Measurements from ENCODE around the gene ARGFX.
A peak's percentile ranks its signal among the peaks of the same experiment; 100 is the strongest.
"Not testable (repeated sequence)": the region's sequence is repeated elsewhere in the genome, so short reads cannot be mapped to it uniquely, and the experiment has no call there.

The ARGFX gene

GRCh38 chr3:121594850-121595249 lies 27.1 kb downstream of the ARGFX start:
- H3K9me3 ChIP-seq (ENCODE audit: control insufficient read depth, insufficient read depth, low read depth, low read length) = no peaks in the 10 kb centered on the region
- H3K27ac ChIP-seq (ENCODE audit: extremely low read depth, low read depth, low read length) = no peak overlapping the region
- ChIA-PET CTCF (interaction anchor here (0.6 kb wide), 1 partner anchor 712 kb away, joined by 3 read pairs; no protein-coding TSS in a partner anchor), POLR2A (no interaction called here)
- H3K4me3 ChIP-seq (ENCODE audit: low read depth, low read length) = no peak overlapping the region
- no peaks in the 10 kb centered on the region for H3K36me3 ChIP-seq (ENCODE audit: control insufficient read depth in 2 of 2, insufficient read depth in 1 of 2, low read length in 2 of 2)
- no peaks in the 10 kb centered on the region for H3K4me1 ChIP-seq (ENCODE audit: control insufficient read depth, insufficient read depth, low read length)
- TF ChIP-seq ZNF23 (tag by site-specific recombination; IDR thresholded peaks at IDR 0.05; ENCODE audit: borderline replicate concordance) (no peak), ZNF433 (tag by site-specific recombination; IDR thresholded peaks at IDR 0.05; ENCODE audit: low read depth) (no peak), ZNF239 (tag by site-specific recombination; IDR thresholded peaks at IDR 0.05) (no peak)
- TF ChIP-seq, protein P1, sequence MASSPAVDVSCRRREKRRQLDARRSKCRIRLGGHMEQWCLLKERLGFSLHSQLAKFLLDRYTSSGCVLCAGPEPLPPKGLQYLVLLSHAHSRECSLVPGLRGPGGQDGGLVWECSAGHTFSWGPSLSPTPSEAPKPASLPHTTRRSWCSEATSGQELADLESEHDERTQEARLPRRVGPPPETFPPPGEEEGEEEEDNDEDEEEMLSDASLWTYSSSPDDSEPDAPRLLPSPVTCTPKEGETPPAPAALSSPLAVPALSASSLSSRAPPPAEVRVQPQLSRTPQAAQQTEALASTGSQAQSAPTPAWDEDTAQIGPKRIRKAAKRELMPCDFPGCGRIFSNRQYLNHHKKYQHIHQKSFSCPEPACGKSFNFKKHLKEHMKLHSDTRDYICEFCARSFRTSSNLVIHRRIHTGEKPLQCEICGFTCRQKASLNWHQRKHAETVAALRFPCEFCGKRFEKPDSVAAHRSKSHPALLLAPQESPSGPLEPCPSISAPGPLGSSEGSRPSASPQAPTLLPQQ (tag by site-specific recombination; IDR thresholded peaks at IDR 0.05) = no peak

- no peaks in the 10 kb centered on the region for H3K36me3 ChIP-seq (ENCODE audit: control insufficient read depth in 2 of 2, insufficient read depth in 1 of 2, low read length in 2 of 2)
- ChIA-PET CTCF (interaction anchor here (0.6 to 1.1 kb wide), 2 partner anchors 48 to 49 kb away, joined by 3 to 5 read pairs; no protein-coding TSS in a partner anchor), POLR2A (no interaction called here)
- H3K27ac ChIP-seq (ENCODE audit: extremely low read depth, low read depth, low read length) = no peak overlapping the region
- no peaks in the 10 kb centered on the region for H3K9me3 ChIP-seq (ENCODE audit: control insufficient read depth, insufficient read depth, low read depth, low read length)
- TF ChIP-seq ZNF311 (tag by site-specific recombination; IDR thresholded peaks at IDR 0.05; ENCODE audit: borderline replicate concordance) = no peak
- TF ChIP-seq FEZF1 (tag by site-specific recombination; IDR thresholded peaks at IDR 0.05) = no peak
- TF ChIP-seq, protein P2, sequence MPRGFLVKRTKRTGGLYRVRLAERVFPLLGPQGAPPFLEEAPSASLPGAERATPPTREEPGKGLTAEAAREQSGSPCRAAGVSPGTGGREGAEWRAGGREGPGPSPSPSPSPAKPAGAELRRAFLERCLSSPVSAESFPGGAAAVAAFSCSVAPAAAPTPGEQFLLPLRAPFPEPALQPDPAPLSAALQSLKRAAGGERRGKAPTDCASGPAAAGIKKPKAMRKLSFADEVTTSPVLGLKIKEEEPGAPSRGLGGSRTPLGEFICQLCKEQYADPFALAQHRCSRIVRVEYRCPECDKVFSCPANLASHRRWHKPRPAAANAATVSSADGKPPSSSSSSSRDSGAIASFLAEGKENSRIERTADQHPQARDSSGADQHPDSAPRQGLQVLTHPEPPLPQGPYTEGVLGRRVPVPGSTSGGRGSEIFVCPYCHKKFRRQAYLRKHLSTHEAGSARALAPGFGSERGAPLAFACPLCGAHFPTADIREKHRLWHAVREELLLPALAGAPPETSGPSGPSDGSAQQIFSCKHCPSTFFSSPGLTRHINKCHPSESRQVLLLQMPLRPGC (tag by site-specific recombination; IDR thresholded peaks at IDR 0.05) = no peak
- no peaks in the 10 kb centered on the region for H3K4me1 ChIP-seq (ENCODE audit: control insufficient read depth, insufficient read depth, low read length)
- H3K4me3 ChIP-seq (ENCODE audit: low read depth, low read length) = no peak overlapping the region
Observed at GRCh38 chr3:121595765-121596406, 28.1 kb downstream of the ARGFX start.

DNA sequence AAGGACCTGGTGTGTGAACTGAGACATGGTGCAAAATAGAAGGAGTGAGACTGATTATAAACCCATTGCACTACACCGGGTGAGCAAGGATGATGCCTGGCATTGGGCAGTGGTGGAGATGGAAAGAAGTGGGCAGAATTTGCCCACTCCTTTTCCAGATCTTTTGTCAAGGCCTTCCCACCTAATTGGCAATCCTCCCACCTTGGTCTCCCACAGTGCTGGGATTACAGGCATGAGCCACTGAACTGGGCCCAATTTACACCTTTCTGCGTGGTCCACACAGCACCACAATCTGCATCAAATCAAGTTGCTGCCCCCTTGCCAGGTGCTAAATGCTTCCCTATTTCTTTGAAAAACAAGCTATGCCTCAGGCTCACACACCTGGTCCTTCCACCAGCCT lies 30.8 kb downstream of the ARGFX start:
- ChIA-PET CTCF (interaction anchor here (0.6 kb wide), 1 partner anchor 10 kb away, joined by 3 read pairs; no protein-coding TSS in a partner anchor), POLR2A (no interaction called here)
- TF ChIP-seq EGR2 (tag by site-specific recombination; IDR thresholded peaks at IDR 0.05; ENCODE audit: low read depth) (peak; percentile 41), ZFHX2 (tag by site-specific recombination; conservative IDR thresholded peaks at IDR 0.05) (peak; percentile 51)
- TF ChIP-seq, protein P3, sequence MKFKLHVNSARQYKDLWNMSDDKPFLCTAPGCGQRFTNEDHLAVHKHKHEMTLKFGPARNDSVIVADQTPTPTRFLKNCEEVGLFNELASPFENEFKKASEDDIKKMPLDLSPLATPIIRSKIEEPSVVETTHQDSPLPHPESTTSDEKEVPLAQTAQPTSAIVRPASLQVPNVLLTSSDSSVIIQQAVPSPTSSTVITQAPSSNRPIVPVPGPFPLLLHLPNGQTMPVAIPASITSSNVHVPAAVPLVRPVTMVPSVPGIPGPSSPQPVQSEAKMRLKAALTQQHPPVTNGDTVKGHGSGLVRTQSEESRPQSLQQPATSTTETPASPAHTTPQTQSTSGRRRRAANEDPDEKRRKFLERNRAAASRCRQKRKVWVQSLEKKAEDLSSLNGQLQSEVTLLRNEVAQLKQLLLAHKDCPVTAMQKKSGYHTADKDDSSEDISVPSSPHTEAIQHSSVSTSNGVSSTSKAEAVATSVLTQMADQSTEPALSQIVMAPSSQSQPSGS (tag by site-specific recombination; IDR thresholded peaks at IDR 0.05; ENCODE audit: low read depth) = no peak
- no peak overlapping the region for H3K27ac ChIP-seq (ENCODE audit: extremely low read depth, low read depth, low read length)
- H3K4me1 ChIP-seq (ENCODE audit: control insufficient read depth, insufficient read depth, low read length) = no peaks in the 10 kb centered on the region
- H3K36me3 ChIP-seq (ENCODE audit: control insufficient read depth in 2 of 2, insufficient read depth in 1 of 2, low read length in 2 of 2) = no peaks in the 10 kb centered on the region
- H3K4me3 ChIP-seq (ENCODE audit: low read depth, low read length) = no peak overlapping the region
- no peaks in the 10 kb centered on the region for H3K9me3 ChIP-seq (ENCODE audit: control insufficient read depth, insufficient read depth, low read depth, low read length)

DNA sequence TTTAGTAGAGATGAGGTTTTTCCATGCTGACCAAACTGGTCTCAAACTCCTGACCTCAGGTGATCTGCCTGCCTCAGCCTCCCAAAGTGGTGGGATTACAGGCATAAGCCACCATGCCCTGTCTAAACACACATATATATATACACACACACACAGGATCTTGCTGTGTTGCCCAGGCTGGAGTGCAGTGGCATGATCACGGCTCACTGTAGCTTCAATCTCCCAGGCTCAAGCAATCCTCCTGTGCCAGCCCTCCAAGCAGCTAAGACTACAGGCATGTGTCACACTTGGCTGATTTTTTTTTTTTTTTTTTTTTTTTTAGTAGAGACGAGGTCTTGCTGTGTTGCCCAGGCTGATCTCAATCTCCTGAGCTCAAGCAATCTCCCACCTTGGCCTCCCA lies 32.2 kb downstream of the ARGFX start:
- H3K36me3 ChIP-seq (ENCODE audit: control insufficient read depth in 2 of 2, insufficient read depth in 1 of 2, low read length in 2 of 2); H3K4me3 ChIP-seq (ENCODE audit: low read depth, low read length); H3K9me3 ChIP-seq (ENCODE audit: control insufficient read depth, insufficient read depth, low read depth, low read length); POLR2A ChIA-PET; H3K4me1 ChIP-seq (ENCODE audit: control insufficient read depth, insufficient read depth, low read length); H3K27ac ChIP-seq (ENCODE audit: extremely low read depth, low read depth, low read length); CTCF ChIA-PET: not testable (repeated sequence)
